ENCODE data around the gene PRICKLE3.

The PRICKLE3 gene

GRCh38 chrX:49206543-49206942, 20.4 kb upstream of the PRICKLE3 start:
- no peak for DNase-seq

DNA sequence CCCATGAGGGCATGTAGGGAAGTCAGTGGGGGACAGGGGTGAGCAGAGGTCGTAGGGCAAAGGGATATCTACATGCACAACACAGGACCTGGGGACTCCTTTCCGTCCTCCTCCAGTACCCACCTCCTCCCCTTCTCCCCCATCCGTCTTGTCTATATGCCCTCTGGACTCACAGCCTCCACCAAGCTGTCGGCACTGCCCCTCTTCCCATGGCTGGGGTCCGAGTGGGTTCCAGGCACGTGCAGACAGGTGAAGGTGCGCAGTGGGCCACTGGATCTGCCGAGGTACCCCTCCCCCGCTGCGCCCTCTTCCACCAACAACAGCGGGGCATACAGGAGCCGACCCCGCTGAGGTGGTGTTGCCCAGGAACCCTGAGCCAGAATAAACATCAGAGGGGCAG, 19.3 kb upstream of the PRICKLE3 start:
- DNase-seq: no peak

DNA sequence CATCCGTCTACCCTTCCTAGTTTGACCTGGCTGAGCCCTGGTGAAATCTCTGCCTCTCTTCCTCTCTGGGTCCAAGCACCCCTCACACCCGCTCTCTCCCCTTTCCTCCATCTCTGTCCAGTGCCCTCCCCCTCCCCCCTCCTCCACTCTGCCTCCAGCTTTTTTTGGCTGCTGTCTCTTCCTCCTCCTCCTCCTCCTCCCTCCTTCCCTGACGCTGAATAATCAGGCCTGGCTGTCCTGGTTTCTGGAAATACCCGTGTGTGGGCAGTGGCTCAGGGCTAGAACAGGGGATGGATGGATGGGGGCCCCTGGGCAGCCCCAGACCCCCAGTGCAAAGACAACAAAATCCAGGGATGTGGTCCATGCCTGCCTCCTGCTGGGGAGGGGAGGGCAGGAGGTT, 18.5 kb upstream of the PRICKLE3 start:
- no peak for DNase-seq

DNA sequence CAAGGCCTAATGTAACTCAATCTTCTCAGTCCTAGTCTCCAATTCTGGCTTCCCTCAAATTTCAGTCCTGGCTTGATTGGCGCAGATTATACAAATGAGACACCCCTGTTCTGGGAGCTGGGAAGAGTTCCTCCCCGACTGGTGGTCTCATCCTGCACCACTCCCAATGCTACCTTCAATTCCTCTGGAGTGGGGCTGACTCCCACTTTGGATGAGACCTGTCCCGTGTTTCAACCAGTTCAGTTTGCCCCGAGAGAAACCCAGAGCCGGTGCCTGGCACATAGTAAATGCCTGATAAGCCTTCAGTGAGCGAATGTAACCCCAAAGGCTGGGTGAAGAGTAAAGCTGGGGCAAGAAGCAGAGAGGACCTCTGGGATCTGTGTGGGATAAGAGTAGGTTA, 17.8 kb upstream of the PRICKLE3 start:
- DNase-seq: no peak

GRCh38 chrX:49203536-49203935, 17.4 kb upstream of the PRICKLE3 start:
- no peak for DNase-seq

DNA sequence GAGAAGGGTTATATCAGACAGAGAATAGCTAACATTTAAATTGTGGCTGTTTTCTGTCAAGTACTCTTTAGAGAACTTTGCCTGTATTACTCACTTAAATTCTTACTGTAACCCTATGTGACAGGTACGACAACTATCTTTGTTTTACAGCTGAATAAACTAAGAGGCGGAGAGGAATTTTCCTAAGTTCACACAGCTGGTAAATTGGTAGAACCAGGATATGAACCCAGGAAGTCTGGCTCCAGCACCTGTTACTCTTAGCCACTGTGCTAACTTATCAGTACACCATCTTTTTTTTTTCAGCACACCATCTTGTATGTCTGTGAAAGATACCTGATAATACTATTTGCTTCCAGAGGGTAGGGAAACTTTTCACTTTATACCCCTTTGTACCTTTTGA, 15.8 kb upstream of the PRICKLE3 start:
- no peak for DNase-seq

DNA sequence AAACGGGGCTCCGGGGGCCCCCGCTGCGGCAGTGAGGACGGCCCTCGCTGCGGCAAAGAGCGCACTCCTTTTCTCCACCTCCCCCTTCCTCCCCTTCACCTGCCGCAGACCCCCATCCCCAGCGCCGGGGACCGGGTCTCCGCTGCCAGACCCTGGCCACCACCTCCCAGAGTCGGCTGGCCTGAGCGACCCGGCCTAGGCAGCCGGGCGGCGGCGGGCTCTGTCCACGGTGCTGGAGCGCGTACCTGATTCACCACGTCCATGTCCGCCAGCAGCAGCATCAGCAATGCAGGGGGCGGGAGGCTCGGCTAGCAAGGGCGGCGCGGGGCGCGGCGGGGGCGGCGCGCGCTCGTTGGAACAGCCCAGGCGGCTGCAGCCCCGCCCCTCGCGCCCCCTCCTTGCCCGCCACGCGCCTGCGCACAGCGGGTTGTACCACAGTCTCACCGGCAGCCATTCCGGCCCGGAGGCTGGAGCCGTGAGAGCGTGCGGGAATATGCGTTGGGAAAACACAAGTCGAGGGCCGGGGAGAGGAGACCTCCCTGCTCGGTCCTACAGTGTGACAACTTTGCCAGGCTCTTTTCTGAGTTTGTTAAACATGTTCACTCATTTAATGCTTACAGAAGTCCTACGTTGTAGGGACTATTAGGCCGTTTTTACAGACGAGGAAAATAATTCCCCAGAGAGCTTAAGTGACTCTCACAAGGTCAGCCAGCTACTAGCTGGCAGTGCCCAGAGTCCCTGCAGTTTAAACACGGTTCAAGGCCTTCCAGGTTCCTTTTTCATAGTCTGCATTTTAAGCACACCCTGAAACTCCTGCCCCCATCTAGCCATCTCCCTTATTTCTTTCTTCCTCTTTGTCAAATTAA, 14.0 kb upstream of the PRICKLE3 start, which contains the start of gene SYP:
Gene SYP (minus strand): TSS at position 288 of the 866 bp plus-strand sequence. CDS start 7 bp downstream, at position 281.
- peak; percentile 85 for DNase-seq

GRCh38 chrX:49199315-49199595, 13.1 kb upstream of the PRICKLE3 start:
- DNase-seq: no peak

- DNase-seq: no peak
These were observed 12.6 kb upstream of the PRICKLE3 start for GRCh38 chrX:49198540-49199314.

DNA sequence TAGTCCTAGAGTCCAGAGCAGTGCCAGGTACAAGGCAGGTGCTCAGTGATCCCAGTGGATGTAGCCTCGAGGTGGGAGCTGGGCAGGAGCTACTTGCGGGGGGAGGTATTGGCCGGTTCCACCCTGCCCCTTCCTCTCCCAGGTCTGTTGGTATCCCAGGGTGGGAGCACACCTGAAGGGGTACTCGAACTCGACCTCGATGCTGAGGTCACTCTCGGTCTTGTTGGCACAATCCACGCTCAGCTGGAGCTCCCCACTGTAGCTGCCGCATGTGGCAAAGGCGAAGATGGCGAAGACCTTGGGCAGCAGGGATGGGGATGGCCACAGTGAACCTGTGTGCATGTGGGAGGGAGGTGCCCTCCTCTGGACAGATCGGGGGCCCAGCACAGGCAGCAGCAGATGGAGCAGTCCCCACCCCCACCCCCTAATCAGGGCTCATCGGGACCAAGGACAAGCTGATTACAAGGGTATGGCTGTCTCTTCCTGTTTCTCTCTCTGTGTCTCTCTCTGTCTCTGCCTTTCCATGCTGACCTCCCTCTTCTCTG, 11.4 kb upstream of the PRICKLE3 start:
- DNase-seq: no peak

GRCh38 chrX:49193542-49193964, 7.4 kb upstream of the PRICKLE3 start:
- no peak for DNase-seq

- DNase-seq: no peak
These were observed 6.7 kb upstream of the PRICKLE3 start for GRCh38 chrX:49192722-49193328.

- DNase-seq: no peak
These were observed 5.4 kb upstream of the PRICKLE3 start for GRCh38 chrX:49191574-49192011.

GRCh38 chrX:49190821-49191573, 4.8 kb upstream of the PRICKLE3 start:
- peak; percentile 69 for DNase-seq

DNA sequence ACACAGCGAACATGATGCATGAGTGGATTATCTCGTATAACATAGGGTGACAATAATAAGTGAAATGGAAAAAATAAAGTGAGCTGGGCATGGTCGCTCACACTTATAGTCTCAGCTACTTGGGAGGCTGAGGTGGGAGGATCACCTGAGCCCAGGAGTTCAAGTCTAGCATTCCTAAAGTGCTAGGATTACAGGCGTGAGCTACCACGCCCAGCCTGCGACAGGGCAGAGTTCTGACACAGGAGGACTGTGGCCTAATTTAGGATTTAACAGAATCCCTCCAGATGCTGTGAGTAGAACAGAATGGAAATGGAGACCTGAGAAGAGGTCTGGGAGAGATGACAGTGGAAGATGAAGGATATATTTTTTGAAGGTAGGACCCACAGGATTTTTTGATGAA, 3.4 kb upstream of the PRICKLE3 start:
- no peak for DNase-seq

DNA sequence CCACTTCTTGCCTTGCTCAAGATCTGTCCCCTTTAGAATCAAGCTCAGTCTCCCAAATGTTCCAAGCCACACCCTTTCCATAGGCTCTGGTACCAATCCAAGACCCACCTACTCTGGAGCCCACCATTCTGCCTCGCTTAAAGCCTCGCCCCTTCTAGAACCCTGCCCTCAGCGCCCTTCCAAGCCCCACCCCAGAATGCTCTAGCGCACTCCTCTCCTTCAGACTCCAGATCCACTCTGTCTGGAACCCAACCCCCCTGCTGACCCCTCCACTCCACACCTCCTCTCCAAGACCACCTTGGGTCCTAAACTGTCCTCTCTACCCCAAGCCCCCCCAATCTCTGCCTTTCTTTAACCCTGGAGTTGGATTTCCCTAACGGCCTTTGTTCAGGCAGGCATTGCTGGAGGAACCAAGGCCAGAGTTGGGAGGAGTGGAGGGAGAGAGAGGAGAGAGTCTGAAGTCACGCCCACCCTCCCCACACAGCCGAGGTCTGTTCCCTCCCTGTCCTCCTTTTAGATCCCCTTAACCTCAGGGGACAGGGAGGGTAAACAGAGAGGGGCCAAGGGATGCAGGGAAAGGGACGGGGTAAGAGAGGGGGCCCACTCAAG, 2.4 kb upstream of the PRICKLE3 start:
- no peak for DNase-seq

DNA sequence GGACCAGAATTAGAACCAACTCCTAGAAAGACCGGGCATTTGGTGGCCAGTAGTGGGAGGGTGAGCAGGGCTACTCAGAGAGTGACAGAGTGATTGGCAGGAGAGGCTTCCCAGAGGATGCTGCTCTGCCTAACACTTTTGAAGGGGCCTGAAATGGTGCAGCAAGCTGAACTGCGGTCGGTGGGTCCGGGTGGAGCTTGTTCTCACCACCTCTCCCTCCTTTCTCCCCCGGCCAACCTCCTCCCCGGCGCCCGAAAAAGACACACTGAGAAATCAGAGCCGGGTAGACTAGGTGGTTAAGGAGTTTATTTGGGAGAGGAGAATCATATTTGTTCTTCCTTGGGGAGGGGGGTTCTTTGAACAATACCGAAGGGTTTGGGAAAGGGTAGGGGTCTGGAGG, 1.4 kb upstream of the PRICKLE3 start:
- DNase-seq: no peak

DNA sequence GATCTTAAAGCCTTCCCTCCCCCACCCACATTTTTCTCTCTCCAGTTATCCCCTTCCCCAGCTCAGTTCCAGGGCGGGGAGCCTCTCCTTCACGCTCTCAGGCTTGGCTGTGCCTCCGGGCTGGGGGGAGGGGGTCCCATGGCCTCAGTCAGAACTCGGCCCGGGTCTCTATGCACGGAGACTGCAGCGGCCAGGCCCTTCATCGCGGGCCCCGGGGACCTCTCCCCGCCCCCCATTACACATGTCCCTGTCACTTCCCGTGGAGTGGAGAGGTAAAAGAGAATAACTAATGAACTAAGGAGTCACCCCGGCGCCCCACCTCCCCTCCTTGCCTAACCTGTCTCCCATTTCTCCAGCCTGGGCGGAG, 838 bp upstream of the PRICKLE3 start:
- DNase-seq: no peak

- peak; percentile 28 for DNase-seq
These were observed 1.6 kb downstream of the PRICKLE3 start for GRCh38 chrX:49184294-49185281.

GRCh38 chrX:49183701-49184281, 2.4 kb downstream of the PRICKLE3 start:
- DNase-seq: no peak

DNA sequence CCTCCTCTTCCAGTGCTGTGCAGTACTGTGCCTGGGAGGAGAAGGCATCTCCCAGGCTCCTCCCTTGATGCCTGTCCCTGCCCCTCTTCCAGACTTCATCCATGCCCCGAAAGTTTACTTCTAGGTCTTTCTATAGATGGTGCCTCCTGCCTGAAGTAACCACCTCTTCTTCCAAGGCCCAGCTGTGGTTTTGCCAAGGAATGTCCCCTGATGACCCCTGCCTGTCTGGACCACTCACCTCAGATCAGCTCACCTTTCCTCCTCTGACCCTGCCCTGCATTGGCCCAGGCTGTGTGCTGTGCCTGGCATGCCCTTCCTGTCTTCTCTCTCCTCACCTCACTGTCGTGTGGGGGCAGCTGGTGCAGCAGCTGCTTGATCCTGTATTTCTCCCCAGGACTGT, 6.8 kb downstream of the PRICKLE3 start:
- no peak for DNase-seq
